HL-60/S4 (cell line): ENCODE measurements around the gene DNER.
"Not testable (repeated sequence)": the region's sequence is repeated elsewhere in the genome, so short reads cannot be mapped to it uniquely, and the experiment has no call there.

Experiments
- in situ Hi-C: fragments of 300-500 bp; cut with MboI; formaldehyde crosslinking; loops from 2 replicates; pipeline ENCODE4 v1.14.3; 2022; ENCODE audit warnings: low sequenced_read_pairs

DNER gene

DNA sequence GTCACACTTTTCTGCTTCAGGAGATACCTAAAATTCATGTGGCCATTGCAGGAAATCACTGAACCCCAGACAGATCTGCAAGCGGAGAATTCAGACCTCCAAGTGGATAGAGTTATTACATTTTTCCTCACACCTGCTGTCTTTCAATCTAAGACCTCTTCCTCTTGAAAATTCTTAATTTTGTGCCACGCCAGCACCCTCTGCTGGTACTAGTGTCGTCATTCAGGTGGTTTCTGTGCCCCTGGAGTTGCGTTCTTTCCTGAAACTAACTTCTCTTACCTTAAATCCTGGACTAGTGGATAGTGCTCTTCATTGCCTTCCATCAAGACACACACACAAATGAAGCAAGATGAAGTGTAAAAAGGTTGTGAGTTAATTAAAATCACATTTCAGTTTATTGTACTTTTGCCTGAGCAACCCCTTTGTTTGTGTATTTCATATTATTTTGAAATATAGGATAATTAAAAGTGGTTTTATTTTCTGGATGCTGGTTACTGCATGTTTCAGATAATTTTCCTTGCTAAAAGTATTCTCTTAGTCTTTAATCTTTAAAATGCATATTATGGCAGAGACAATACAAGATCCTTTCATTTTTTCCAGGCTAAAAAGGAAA lies 1.6 kb upstream of the DNER start:
- in situ Hi-C loops = no loop called here

GRCh38 chr2:229714736-229715541 lies 584 bp upstream of the DNER start:
- in situ Hi-C loops = no loop called here

- in situ Hi-C loops = no loop called here
Observed at GRCh38 chr2:229713371-229714079, 830 bp downstream of the DNER start.

- in situ Hi-C loops = no loop called here
Observed at GRCh38 chr2:229712136-229712535, 2.2 kb downstream of the DNER start.

- in situ Hi-C loops = no loop called here
Observed at GRCh38 chr2:229708335-229708734, 6.0 kb downstream of the DNER start.

GRCh38 chr2:229703909-229704630 lies 10.3 kb downstream of the DNER start:
- in situ Hi-C loops = no loop called here

GRCh38 chr2:229701716-229702115 lies 12.6 kb downstream of the DNER start:
- in situ Hi-C loops = no loop called here

- in situ Hi-C loops = no loop called here
Observed at GRCh38 chr2:229701062-229701461, 13.3 kb downstream of the DNER start.

DNA sequence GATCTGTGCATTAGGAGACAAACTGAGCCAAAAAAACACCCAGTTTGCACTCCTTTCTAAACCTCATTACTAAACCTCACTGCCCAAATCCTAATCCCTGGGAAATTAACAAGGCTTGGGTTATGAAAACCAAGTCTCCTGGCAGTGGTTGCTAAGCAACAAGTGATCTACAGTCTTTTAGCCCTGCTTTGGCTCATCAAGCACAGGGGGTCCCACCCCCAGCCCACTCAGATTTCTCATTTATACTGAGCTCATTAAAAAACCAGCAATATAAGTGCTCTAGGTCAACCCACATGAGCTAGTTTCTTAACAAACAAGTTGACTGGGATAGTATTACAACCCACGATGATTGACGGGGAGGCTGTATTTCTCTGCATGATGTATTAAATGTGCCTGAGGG lies 18.4 kb downstream of the DNER start:
- in situ Hi-C loops = no loop called here

DNA sequence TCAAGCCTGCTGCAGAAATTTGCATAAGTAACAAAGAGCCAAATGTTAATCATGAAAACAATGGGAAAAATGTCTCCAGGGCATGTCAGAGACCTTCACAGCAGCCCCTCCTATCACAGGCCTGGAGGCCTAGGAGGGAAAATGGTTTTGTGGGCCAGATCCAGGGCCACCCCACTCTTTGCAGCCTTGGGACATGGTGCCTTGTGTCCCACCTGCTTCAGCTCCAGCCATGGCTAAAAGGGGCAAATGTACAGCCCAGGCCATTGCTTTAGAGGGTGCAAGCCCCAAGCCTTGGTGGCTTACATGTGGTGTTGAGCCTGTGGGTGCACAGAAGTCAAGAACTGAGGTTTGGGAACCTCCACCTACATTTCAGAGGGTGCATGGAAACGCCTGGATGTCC lies 20.5 kb downstream of the DNER start:
- in situ Hi-C loops = not testable (repeated sequence)

DNA sequence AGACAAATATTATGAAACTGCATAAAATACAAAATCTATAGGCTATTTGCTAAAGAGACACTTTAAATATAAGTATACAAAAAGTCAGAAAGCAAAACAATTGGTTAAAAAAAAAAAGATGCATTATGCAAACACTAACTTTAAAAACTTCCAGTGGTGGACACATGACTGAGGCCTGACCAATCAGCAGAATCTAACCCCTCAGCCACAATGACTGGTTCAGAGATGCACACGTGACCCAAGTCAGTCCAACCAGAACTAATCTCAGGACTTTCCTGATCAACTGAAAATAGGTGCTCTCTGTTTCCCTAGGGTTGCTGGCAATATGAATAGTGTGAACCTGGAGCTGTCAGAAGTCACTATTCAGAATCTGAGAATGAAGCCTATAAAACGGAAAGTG lies 22.7 kb downstream of the DNER start:
- in situ Hi-C loops = no loop called here

GRCh38 chr2:229689307-229689839 lies 25.0 kb downstream of the DNER start:
- in situ Hi-C loops = no loop called here

DNA sequence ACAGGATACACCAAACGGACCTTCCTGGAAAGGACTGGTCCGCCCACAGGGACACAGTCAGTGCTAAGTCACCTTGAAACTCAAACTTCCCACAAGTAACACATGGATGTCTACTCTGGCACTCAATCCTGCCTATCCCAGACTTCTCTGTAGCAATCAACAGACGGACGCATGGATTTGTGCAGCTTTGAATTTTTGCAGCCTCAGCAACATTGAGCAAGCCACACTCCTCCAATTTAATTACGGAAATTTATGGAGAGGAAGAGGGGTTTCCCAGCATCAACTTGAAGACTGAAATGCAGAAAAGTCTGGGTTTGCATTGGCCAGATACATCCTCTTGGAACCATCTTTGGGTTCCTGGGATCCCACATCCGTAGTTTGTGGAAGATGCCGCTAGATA lies 26.2 kb downstream of the DNER start:
- in situ Hi-C loops = no loop called here

GRCh38 chr2:229686122-229686919 lies 28.0 kb downstream of the DNER start:
- in situ Hi-C loops = no loop called here

- in situ Hi-C loops = no loop called here
Observed at GRCh38 chr2:229684942-229685562, 29.3 kb downstream of the DNER start.

DNA sequence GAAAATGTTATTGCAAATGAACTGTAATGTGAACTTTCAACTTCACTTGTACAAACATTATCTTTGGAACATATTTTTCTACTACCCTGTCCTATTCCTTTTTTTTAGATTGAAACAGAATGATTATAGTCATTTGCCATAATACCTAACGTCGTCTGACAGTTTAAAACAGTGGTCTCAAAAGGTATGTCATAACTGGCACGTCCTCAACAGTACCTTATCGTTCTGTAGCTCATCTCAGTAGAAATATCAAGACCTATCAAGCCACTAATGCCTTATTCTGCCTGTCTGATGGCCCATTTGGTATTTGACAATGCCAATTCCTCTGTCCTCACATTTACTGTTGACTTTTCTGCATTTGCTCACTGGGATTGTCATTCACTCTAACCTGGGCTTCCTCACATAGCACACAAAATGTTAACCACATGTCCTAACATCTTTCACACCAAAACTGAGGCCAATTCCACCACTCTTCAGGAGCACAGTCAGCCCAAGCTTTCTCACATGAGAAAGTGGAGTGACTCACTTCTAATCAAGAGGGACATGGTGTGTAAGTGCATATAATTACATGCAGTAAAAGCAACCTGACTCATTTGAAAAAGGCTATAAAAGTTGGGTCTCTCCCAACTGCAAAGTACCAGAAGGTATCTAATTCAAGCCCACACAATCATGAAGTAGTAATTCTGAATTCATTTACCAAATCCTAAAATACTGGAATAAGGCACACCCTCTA lies 34.8 kb downstream of the DNER start:
- in situ Hi-C loops = no loop called here

DNA sequence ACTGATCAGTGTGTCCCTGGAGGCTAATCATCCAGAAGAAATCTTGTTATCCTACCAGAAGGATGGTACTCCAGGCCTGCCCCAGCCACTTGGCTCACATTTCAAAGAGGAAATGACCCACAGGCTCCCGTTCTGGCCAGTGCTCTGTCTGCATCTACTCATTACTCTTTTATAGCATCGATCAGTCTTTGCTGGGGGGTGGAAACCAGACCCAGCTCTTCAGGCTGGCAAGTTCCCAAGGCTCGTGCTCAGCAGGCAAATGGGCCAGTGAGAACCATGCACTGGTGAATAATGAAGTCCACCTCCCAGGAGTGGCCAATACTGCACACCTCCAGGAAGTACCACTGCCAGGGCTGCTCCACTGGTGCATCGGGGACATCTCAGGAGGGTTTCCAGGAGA lies 38.8 kb downstream of the DNER start:
- in situ Hi-C loops = no loop called here

- in situ Hi-C loops = no loop called here
Observed at GRCh38 chr2:229674830-229675530, 39.4 kb downstream of the DNER start.

GRCh38 chr2:229673676-229674075 lies 40.7 kb downstream of the DNER start:
- in situ Hi-C loops = no loop called here
